Measurements from ENCODE around the gene BMP5. TPM values are rescaled to one million over a fixed set of nuclear protein-coding genes. Genes with fewer than 3 reads are reported as not detected.

BMP5 gene
- polyA plus RNA-seq, 3 donors, result not detected

DNA sequence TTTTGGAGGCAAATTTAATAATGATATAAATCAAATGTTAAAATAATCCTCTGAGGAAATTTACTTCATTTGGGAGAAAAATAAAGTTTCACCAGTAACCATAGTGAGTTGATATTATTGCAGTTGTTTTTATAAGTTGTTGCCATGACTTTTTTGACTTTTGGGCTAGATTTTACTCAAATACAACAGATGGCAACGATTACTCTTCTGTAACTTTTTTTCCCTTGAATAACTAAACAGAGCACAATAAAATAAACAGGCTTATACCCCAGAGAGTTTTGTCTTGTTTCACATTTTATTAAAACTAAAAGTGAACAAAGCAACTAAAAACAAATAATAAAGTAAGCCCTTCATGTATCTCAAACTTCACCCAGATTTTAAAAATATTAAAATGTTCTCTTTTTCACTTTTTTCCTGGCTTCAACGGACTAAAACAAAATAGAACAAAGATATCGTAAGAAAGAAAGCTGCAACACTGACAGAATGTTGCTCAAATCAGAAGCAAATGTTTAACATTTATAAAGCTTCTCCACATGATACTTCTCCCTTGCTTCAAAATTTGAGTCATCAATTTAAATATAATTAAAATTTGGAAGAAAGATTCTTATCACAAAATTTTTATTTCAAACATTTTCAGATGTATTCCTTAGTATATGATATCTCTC, 42.5 kb upstream of the BMP5 start:
- no peak overlapping the region for H3K27ac Mint-ChIP-seq
- no peak overlapping the region for H3K4me3 Mint-ChIP-seq
- H3K4me3 ChIP-seq (replicated peaks in 1 of 3; ENCODE audit: low read depth in 2 of 3, low read length in 3 of 3), result no peak overlapping the region
- H3K4me2 ChIP-seq (replicated peaks; ENCODE audit: extremely low read depth, low read length, poor library complexity, severe bottlenecking), result no peak overlapping the region
- WGBS (ENCODE audit: insufficient coverage), result no CpG with 5 or more reads among the region's 3 CpGs
- H3K4me1 Mint-ChIP-seq, result no peaks in the 10 kb centered on the region
- H3K27me3 ChIP-seq (ENCODE audit: control insufficient read depth in 2 of 2, insufficient read depth in 2 of 2, low read length in 2 of 2), result no peaks in the 10 kb centered on the region
- H3K4me1 ChIP-seq (ENCODE audit: control insufficient read depth in 1 of 2, insufficient read depth in 2 of 2, low read length in 2 of 2), result no peaks in the 10 kb centered on the region
- H3K9me3 Mint-ChIP-seq, result peaks cover 0 to 2% (median 0%) of the 10 kb centered on the region in 7 donors
- H3K27me3 Mint-ChIP-seq (ENCODE audit: low read depth in 3 of 3), result peaks cover 0 to 4% (median 0%) of the 10 kb centered on the region in 3 donors
- H3K79me2 ChIP-seq (ENCODE audit: insufficient read depth, low read length), result no peaks in the 10 kb centered on the region
- no peaks in the 10 kb centered on the region for H3K36me3 Mint-ChIP-seq
- H3K9me3 ChIP-seq (replicated peaks in 1 of 2; ENCODE audit: control insufficient read depth in 1 of 2, insufficient read depth in 1 of 2, low read length in 2 of 2), result no peaks in the 10 kb centered on the region
- H4K20me1 ChIP-seq (ENCODE audit: insufficient read depth, low read length), result no peaks in the 10 kb centered on the region
- intact Hi-C loops (cut with micrococcal nuclease), result no loop called here
- H3K36me3 ChIP-seq (replicated peaks in 1 of 2; ENCODE audit: control insufficient read depth in 1 of 2, insufficient read depth in 2 of 2, low read length in 2 of 2), result no peaks in the 10 kb centered on the region
- no peak overlapping the region for H2AFZ ChIP-seq (ENCODE audit: insufficient read depth, low read depth, low read length, poor library complexity, severe bottlenecking)
- TF ChIP-seq CTCF (IDR thresholded peaks at IDR 0.05), result no peak
- no peak for DNase-seq
- H3K9ac ChIP-seq (ENCODE audit: insufficient read depth, low read length, poor library complexity, severe bottlenecking), result no peak overlapping the region
- no peak overlapping the region for H3K27ac ChIP-seq (ENCODE audit: low read depth in 1 of 2, low read length in 2 of 2)

GRCh38 chr6:55916188-55916587, 40.8 kb upstream of the BMP5 start:
- Histone ChIP-seq H3K36me3 (replicated peaks in 1 of 2; ENCODE audit: control insufficient read depth in 1 of 2, insufficient read depth in 2 of 2, low read length in 2 of 2) (no peaks in the 10 kb centered on the region), H3K27me3 (ENCODE audit: control insufficient read depth in 2 of 2, insufficient read depth in 2 of 2, low read length in 2 of 2) (no peaks in the 10 kb centered on the region), H3K9me3 (replicated peaks in 1 of 2; ENCODE audit: control insufficient read depth in 1 of 2, insufficient read depth in 1 of 2, low read length in 2 of 2) (no peaks in the 10 kb centered on the region), H3K27ac (ENCODE audit: low read depth in 1 of 2, low read length in 2 of 2) (no peak overlapping the region), H2AFZ (ENCODE audit: insufficient read depth, low read depth, low read length, poor library complexity, severe bottlenecking) (no peak overlapping the region), H3K4me1 (ENCODE audit: control insufficient read depth in 1 of 2, insufficient read depth in 2 of 2, low read length in 2 of 2) (no peaks in the 10 kb centered on the region), H3K4me3 (replicated peaks in 1 of 3; ENCODE audit: low read depth in 2 of 3, low read length in 3 of 3) (no peak overlapping the region), H3K4me2 (replicated peaks; ENCODE audit: extremely low read depth, low read length, poor library complexity, severe bottlenecking) (no peak overlapping the region), H3K9ac (ENCODE audit: insufficient read depth, low read length, poor library complexity, severe bottlenecking) (no peak overlapping the region), H4K20me1 (ENCODE audit: insufficient read depth, low read length) (no peaks in the 10 kb centered on the region), H3K79me2 (ENCODE audit: insufficient read depth, low read length) (no peaks in the 10 kb centered on the region)
- intact Hi-C loops (cut with micrococcal nuclease), result no loop called here
- Mint-ChIP-seq H3K4me1 (no peaks in the 10 kb centered on the region), H3K27me3 (ENCODE audit: low read depth in 3 of 3) (peaks cover 0 to 4% (median 0%) of the 10 kb centered on the region in 3 donors), H3K36me3 (no peaks in the 10 kb centered on the region), H3K4me3 (no peak overlapping the region), H3K27ac (no peak overlapping the region), H3K9me3 (peaks cover 0 to 2% (median 0%) of the 10 kb centered on the region in 7 donors)
- DNase-seq, result no peak
- no peak for TF ChIP-seq CTCF (IDR thresholded peaks at IDR 0.05)
- no CpG with 5 or more reads among the region's 2 CpGs for WGBS (ENCODE audit: insufficient coverage)

Data from CD14-positive monocyte (primary cell).